KMS-11 (cell line): ENCODE results near the gene SYTL3.
"Not testable (repeated sequence)": the region's sequence is repeated elsewhere in the genome, so short reads cannot be mapped to it uniquely, and the experiment has no call there.

Experiments used
- H2AFZ ChIP-seq: fragments of 200-600 bp; sonication (generic); 2 replicates; pipeline ENCODE4 v1.6.1; 2016; ENCODE audit warnings: antibody characterized with exemption, mixed run types, low read depth
- H3K27ac ChIP-seq: fragments of 200-600 bp; sonication (generic); 2 replicates; pipeline ENCODE4 v1.6.1; 2016; ENCODE audit warnings: mild to moderate bottlenecking, mixed run types
- H3K27me3 ChIP-seq: fragments of 200-600 bp; sonication (generic); 2 replicates; pipeline ENCODE4 v1.6.1; 2017; ENCODE audit warnings: mild to moderate bottlenecking, low read depth, mixed run types, moderate library complexity; ENCODE audit not compliant: insufficient read depth
- H3K36me3 ChIP-seq: fragments of 200-600 bp; sonication (generic); 2 replicates; pipeline ENCODE4 v1.6.1; 2017; ENCODE audit warnings: mild to moderate bottlenecking, mixed run types; ENCODE audit not compliant: insufficient read depth
- H3K4me1 ChIP-seq: fragments of 200-600 bp; sonication (generic); 2 replicates; pipeline ENCODE4 v1.6.1; 2016; ENCODE audit warnings: mild to moderate bottlenecking, low read depth, mixed run types; ENCODE audit not compliant: poor library complexity, severe bottlenecking
- H3K4me2 ChIP-seq: fragments of 200-600 bp; sonication (generic); 2 replicates; pipeline ENCODE4 v1.7.0; 2016; ENCODE audit warnings: mild to moderate bottlenecking, mixed run types
- H3K4me3 ChIP-seq: fragments of 200-600 bp; sonication (generic); IDR thresholded peaks from 2 replicates; pipeline ENCODE4 v1.6.1; 2017; ENCODE audit warnings: low read depth, low read length, mixed read lengths; ENCODE audit not compliant: insufficient read depth
- H3K79me2 ChIP-seq: fragments of 200-600 bp; sonication (generic); 2 replicates; pipeline ENCODE4 v1.6.1; 2016; ENCODE audit warnings: low read depth, mixed run types; ENCODE audit not compliant: insufficient read depth
- H3K9ac ChIP-seq: fragments of 200-600 bp; sonication (generic); 2 replicates; pipeline ENCODE4 v1.6.1; 2016; ENCODE audit warnings: mild to moderate bottlenecking, mixed run types
- H4K20me1 ChIP-seq: fragments of 200-600 bp; sonication (generic); 2 replicates; pipeline ENCODE4 v1.6.1; 2016; ENCODE audit warnings: mild to moderate bottlenecking, mixed run types; ENCODE audit not compliant: insufficient read depth
- CTCF ChIP-seq: fragments of 200-600 bp; sonication (generic); conservative IDR thresholded peaks from 2 replicates; pipeline ENCODE4 v1.6.1; 2017; ENCODE audit warnings: low read depth, mild to moderate bottlenecking, antibody characterized with exemption, low read length, moderate library complexity, mixed read lengths

Gene SYTL3

GRCh38 chr6:158610319-158610968, 39.4 kb upstream of the SYTL3 start:
- no peaks in the 10 kb centered on the region for H3K4me1 ChIP-seq
- H3K9ac ChIP-seq = no peak overlapping the region
- H3K4me2 ChIP-seq = no peak overlapping the region
- no peak overlapping the region for H3K4me3 ChIP-seq
- H3K36me3 ChIP-seq = no peaks in the 10 kb centered on the region
- no peaks in the 10 kb centered on the region for H3K27me3 ChIP-seq
- H2AFZ ChIP-seq = no peak overlapping the region
- H3K27ac ChIP-seq = no peak overlapping the region
- no peaks in the 10 kb centered on the region for H3K79me2 ChIP-seq
- TF ChIP-seq CTCF = no peak
- no peaks in the 10 kb centered on the region for H4K20me1 ChIP-seq

- Histone ChIP-seq H3K27ac (no peak overlapping the region), H4K20me1 (no peaks in the 10 kb centered on the region), H3K9ac (no peak overlapping the region), H3K36me3 (no peaks in the 10 kb centered on the region), H3K79me2 (no peaks in the 10 kb centered on the region), H3K4me3 (no peak overlapping the region), H3K4me1 (no peaks in the 10 kb centered on the region), H3K4me2 (no peak overlapping the region), H2AFZ (no peak overlapping the region), H3K27me3 (no peaks in the 10 kb centered on the region)
- no peak for TF ChIP-seq CTCF
Observed at GRCh38 chr6:158611039-158611438, 38.8 kb upstream of the SYTL3 start.

- no peak overlapping the region for H3K9ac ChIP-seq
- H3K4me3 ChIP-seq = no peak overlapping the region
- H3K4me2 ChIP-seq = no peak overlapping the region
- no peaks in the 10 kb centered on the region for H4K20me1 ChIP-seq
- H3K79me2 ChIP-seq = no peaks in the 10 kb centered on the region
- no peaks in the 10 kb centered on the region for H3K27me3 ChIP-seq
- no peak overlapping the region for H2AFZ ChIP-seq
- H3K36me3 ChIP-seq = no peaks in the 10 kb centered on the region
- no peak overlapping the region for H3K27ac ChIP-seq
- TF ChIP-seq CTCF = no peak
- H3K4me1 ChIP-seq = no peaks in the 10 kb centered on the region
Observed at GRCh38 chr6:158611541-158612370, 38.1 kb upstream of the SYTL3 start.

GRCh38 chr6:158614606-158615005, 35.2 kb upstream of the SYTL3 start:
- H3K4me2 ChIP-seq, H3K4me3 ChIP-seq, H3K27ac ChIP-seq, H3K4me1 ChIP-seq, H3K36me3 ChIP-seq, H3K27me3 ChIP-seq, H4K20me1 ChIP-seq, H3K79me2 ChIP-seq, H3K9ac ChIP-seq, H2AFZ ChIP-seq: not testable (repeated sequence)

GRCh38 chr6:158618289-158618688, 31.6 kb upstream of the SYTL3 start:
- not testable (repeated sequence) for H3K36me3 ChIP-seq, H4K20me1 ChIP-seq

More at GRCh38 chr6:158618289-158618688, 31.6 kb upstream of the SYTL3 start:
- H3K27ac ChIP-seq, H3K4me3 ChIP-seq, H3K9ac ChIP-seq, H2AFZ ChIP-seq, H3K4me1 ChIP-seq, H3K27me3 ChIP-seq, H3K4me2 ChIP-seq, H3K79me2 ChIP-seq: not testable (repeated sequence)
